Kidney tubule cell (primary cell): ENCODE results near the gene CUEDC2.
A peak's percentile ranks its signal among the peaks of the same experiment; 100 is the strongest.

ENCODE experiments used
- DNase-seq: peaks from one replicate; pipeline ENCODE4 v3.0.0-alpha.2; 2018; ENCODE audit warnings: low spot score

Gene CUEDC2

DNA sequence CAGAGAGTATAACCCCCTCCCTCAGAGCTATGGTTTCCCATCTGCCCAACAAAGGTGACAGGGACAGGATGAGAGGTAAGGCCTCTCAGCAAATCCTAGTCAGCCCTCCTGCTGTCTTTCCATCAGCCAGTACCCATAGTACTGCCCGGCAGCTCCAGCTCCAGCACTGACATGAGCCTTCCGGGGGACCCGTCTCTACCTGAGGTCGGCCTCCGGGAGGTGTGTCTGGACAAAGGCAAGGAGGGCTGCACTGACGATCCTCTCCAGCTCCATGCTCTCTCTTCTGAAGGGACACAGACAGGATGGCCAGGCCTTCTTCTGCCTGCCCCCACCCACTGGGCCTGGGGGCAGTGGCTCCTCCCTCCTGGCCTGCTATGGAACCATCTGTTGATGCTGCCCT is 7.5 kb downstream of the CUEDC2 start:
- no peak for DNase-seq

GRCh38 chr10:102424145-102424544 is 8.2 kb downstream of the CUEDC2 start:
- DNase-seq = no peak

GRCh38 chr10:102423372-102423968 is 8.9 kb downstream of the CUEDC2 start:
- DNase-seq = no peak

GRCh38 chr10:102422545-102423129 is 9.7 kb downstream of the CUEDC2 start:
- DNase-seq = peak; percentile 87

DNA sequence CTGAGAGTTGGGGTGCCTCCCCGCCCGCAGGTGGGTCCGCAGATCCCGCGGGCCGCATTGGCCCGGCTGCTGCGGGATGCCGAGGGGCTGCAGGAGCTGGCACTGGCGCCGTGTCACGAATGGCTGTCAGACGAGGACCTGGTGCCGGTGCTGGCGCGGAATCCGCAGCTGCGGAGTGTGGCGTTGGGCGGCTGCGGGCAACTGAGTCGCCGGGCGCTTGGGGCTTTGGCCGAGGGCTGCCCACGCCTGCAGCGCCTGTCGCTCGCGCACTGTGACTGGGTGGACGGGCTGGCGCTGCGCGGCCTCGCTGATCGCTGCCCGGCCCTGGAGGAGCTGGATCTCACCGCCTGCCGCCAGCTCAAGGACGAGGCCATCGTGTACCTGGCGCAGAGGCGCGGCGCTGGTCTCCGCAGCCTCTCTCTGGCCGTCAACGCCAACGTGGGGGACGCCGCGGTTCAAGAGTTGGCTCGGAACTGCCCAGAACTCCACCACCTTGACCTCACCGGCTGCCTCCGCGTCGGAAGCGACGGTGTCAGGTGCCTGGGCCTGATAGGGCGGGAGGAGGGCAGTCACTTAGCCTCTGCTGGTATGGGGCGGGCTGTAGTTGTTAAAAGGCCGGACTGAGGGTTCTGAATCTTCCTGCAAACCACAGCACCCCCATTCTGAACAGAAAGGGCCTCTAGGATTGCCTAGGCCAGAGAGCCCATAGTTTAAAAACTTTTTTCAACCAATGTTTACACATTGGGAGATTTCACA is 10.4 kb downstream of the CUEDC2 start:
- DNase-seq = peak; percentile 60

GRCh38 chr10:102421507-102421756 is 10.9 kb downstream of the CUEDC2 start:
- DNase-seq = no peak

- DNase-seq = peak; percentile 96
Measured at GRCh38 chr10:102420714-102421506, 11.5 kb downstream of the CUEDC2 start, which contains the start of gene FBXL15. Gene FBXL15, plus strand, starts transcription at chr10:102420836. Its CDS starts 294 bp downstream, at chr10:102421130.

- no peak for DNase-seq
Measured at GRCh38 chr10:102420181-102420713, 12.1 kb downstream of the CUEDC2 start.

DNA sequence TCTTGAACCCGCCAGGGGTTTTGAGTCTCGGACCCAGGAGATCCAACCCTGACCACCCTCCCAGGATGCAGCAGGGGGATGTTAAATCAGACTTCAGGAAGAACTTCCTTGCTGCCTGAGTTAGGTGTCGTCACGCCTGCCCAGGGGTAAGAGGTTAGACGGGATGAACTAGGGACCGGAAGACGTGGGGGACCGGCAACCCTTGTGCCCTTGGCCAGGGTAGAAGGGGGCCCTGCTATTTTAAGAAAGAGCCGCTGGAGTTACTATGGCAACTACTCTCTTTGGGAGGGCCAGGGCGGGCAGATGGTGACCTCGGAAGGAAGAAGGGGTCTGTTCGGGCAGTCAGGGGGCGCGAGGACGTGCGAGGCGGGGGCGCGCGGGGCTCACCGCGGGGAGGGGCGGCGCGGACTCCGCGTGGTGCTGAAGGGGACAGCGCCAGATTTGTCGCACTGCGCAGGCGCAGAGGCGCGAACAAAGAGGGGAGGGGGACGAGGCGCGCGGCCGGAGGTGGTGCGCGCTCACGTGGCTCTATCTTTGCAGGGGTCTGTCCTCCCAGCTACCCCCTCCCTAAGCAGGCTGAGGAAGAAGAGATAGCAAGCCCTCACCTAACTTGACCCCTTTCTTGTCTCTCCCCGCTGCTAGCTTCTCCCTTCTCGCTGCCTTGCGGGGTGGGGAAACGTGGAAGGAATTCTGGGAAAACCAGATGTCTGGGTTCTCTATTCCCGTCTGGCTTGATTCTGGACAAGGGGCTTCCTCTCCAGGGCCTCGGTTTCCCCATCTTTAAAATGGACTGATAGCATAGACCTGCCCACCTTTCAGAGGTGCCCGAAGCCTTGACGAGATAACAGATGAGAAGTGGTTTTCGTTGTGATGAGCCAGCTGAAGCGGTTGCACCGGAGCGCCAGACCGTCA is 12.8 kb downstream of the CUEDC2 start:
- peak; percentile 35 for DNase-seq

DNA sequence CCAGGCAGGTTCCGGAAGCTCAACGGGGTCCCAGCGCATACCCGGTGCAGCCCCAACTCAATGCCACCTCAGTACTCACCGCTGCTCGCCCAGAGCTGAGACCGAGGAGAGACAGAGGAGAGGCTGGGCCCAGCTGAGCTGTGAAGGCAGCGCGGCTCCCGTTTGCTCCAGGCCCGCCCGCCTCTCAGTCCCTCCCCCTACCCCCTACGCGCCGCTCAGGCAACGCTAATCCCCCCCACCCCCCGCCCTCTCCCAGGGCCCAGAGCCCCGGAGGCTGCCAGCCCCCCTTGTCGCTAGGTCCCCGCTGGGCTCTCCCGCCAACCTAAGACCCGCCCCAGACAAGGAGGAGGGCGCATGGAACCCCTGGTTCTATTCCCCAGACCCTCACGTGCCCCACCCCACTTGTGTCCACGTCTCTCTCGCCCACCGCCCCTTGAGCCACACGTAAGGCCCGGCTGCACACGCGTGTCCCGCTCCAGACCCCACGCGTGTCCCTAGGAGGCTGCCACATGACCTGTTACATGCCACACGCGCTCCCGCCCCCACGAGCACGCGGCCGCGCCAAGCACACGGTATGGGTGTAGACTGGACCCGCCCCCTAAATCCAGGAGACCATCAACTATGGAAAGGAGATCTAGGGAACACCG is 13.6 kb downstream of the CUEDC2 start, which contains the start of gene PSD:
Gene PSD (minus strand): TSS at position 164 of the 647 bp plus-strand sequence. CDS start 1,747 bp downstream, outside the sequence.
- DNase-seq = no peak

DNA sequence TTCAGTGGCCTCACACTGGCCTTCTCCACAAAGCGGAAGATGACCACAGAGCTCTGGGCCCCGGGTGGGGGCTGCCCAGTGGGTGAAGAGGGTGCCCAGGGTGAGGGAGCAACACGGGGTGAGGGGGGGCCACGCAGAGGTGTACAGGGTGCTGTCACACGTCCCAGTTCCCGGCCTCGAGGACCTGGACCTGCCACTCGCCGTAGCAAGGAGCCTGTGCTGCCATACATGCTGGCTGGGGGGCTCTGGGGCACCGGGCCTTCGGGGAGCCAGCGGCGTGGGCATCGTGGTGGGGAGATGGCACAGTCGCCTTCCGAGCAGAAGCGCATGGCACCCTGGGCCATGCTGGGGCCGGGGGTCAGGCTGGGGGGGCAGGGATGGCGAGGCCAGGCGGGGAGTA is 15.7 kb downstream of the CUEDC2 start:
- no peak for DNase-seq

GRCh38 chr10:102416283-102416682 is 16.1 kb downstream of the CUEDC2 start:
- DNase-seq = no peak

- DNase-seq = no peak
Measured at GRCh38 chr10:102414749-102415148, 17.6 kb downstream of the CUEDC2 start.

DNA sequence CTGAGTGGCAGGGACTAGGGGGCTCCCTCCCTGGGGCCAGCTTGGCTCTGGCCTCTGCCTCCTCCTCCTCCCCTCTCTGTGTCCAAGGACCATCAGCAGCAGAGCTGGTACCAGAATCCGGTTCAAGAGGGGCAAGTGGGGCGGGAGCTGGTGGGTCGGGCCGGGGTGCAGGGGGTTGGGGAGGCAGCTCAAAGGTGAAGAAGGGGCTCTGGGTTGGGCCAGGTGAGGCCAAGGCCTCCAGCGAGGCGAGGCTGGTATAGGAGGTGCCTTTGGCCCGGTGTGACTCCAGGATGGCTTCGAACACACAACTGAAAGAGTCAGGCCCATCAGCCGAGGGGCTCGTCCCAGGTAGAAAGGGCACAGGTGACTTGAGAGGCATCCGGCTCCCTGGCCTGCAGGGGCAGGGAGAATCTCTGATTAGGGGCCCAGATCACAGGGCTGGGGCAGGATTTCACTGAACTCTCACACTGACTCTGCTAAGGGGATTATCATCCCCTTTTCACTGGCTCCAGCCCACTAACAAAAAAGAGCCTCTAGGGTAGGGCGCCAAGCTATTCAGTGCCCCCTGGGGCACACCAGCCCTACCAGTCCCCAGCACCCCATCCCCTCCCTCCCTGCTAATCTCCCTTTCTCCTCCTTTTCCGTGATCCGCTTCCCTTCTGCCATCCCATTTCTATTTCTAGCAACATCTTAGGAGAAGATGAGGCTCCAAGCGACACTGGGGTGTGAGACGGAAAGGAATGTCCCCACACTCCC is 18.4 kb downstream of the CUEDC2 start:
- no peak for DNase-seq

DNA sequence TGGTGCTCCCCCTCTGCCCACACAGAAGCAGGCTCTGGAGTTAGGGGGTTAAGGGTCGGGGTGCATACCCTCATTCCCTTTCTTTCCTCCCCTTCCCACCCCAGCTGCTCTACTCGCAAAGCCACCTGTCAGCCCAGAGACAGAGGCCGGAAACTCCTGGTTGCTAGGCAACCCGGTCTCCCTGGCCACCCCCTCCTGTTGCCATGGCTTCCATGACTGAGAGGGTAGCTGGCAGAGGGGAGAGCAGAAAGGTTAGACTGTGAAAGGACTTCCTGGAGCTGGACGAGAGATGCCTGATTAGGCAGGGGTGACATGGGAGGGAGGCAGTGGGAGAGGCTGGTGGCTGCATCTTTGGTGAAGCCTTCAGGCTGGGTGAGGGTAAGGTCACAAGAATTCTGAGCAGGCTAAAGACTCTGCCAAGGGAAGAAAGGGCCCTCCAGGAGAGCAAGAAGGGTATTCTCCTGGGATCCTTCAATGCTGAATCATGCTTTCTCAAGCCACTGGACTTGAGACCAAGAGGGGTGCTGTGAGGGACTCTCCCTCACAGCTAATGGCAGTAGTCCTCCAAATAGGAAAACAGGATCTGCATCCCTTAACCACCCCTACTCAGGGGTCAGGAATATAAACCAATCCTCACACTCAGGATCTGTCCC is 19.2 kb downstream of the CUEDC2 start:
- DNase-seq = peak; percentile 80

GRCh38 chr10:102412293-102412692 is 20.1 kb downstream of the CUEDC2 start:
- DNase-seq = no peak

- DNase-seq = no peak
Measured at GRCh38 chr10:102411341-102412255, 20.8 kb downstream of the CUEDC2 start.

- no peak for DNase-seq
Measured at GRCh38 chr10:102410429-102411073, 21.8 kb downstream of the CUEDC2 start.
